Stimulated activated CD4-positive, alpha-beta T cell treated with anti-CD3 and anti-CD28 coated beads, Interleukin-2, amount 100 ng/mL, for 48 hours (primary cell): Measurements from ENCODE around the gene ZFPM1.
"Not testable (repeated sequence)": the region's sequence is repeated elsewhere in the genome, so short reads cannot be mapped to it uniquely, and the experiment has no call there.

Experiments used
- DNase-seq, 2 donors: peaks; one replicate each; pipeline ENCODE4 v3.0.0-alpha.2; 2020

Gene ZFPM1

DNA sequence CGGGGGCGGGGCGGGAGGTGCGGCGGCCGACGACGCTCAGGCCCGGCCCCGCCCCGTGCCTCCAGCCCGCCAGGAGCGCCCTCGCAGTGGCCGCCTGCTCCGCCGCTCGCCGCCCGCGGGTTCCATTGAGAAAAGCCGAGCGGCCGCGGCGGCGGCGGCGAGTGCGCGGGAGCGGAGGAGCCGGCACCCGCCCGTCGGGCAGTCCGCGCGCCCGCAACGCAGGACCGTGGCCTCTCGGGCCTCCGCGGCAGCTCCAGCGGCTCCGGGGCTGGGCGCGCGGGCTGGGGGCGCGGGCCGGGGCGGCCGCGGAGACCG is at the start of gene ZFPM1:
Gene ZFPM1, plus strand, starts transcription at position 64 of the 315 bp plus-strand sequence. CDS start 359 bp downstream, outside the sequence.
- DNase-seq: no peak

DNA sequence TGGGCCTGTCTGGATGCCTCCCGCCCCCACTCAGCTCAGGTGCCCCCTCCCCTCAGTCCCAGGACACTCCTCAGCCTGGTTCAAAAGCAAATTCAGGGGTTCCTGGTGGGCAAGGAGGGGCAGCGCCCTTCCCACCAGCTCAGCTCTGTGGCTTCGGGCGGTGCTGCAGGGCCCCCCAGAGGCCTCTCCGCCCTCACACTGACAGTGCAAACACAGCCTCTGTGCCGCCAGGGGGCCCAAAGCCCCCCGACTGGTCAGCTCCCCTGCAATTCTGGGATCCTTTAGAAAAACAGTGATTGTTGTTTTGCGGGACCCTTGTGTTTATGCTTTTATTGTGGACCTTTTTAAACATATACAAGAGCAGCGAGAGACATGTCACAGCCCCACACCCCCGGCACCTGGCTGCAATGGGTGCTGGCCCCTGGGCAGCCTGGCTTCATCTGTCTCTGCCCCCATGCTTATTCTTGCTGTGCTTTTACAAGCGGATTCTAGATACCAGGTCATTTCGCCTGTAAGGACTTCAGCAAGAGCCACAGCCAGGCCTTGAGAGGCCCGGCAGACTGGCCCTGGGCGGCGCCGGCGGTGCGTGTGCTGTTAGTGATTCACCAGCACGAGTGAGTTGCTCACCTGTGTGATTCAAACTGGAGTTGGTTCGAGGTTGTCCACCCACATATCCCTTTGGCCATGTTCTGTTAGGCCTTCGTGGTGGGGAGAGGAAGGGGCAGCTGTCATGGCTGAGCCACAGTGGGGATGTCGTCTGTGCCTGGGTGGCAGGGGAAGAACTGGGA is 49.1 kb upstream of the ZFPM1 start:
- DNase-seq: no peak

DNA sequence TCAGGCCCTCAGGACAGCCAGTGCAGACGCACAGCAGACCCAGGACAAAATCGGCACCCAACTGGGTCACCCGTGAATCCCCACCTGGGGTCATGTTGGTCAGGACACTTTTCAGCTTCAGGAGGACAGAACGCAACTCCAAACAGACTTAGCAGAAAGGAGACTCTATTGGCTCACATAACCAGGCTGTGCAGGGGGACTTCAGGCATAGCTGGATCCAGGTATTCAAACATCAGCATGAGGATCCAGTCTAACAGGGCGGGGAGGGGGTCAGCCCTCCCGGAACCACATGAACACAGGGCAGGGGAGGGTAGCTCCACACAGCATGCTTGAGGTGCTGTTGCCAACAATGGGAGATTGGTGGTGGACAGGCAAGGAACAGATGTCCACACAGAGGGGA is 48.3 kb upstream of the ZFPM1 start:
- no peak for DNase-seq

DNA sequence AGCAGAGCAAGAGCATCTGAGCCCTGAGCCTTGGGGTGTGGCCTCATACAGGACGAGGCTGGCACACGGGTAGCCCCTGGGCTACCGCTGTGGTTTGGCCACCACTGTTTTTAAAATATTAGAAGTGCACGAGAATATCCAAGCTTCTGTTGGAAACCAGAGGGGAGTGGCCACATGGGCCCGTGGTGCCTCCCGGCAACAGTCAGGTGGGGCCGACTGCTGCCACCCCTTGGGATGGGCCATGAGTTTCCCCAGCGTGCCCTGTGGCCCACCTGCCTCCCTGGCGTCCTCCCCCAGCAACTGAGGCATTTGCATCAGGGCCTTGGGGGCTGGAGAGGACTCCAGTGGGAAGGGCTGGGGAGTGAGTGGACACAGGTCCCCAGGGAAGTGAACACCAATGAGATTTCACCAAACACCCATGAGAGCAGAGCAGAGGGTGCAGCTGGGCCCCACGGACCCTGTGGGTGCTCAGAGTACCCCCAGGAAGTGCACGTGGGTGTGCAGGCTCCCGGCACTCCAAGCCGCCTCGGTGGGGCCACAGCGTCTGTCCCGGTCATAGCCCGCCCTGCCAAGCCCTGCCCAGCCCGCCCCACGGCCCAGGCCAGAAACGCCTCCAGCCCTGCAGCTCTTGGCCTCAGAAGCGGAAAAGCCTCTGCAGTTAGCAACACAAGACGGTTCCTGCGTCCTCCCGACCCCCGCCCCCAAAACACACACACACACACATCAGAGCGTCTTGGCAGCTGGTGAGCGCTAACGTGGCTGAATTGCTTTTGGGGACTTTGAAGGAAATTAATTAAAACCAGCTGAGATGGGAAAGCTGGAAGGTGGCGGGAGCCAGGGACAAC is 47.6 kb upstream of the ZFPM1 start:
- no peak for DNase-seq

DNA sequence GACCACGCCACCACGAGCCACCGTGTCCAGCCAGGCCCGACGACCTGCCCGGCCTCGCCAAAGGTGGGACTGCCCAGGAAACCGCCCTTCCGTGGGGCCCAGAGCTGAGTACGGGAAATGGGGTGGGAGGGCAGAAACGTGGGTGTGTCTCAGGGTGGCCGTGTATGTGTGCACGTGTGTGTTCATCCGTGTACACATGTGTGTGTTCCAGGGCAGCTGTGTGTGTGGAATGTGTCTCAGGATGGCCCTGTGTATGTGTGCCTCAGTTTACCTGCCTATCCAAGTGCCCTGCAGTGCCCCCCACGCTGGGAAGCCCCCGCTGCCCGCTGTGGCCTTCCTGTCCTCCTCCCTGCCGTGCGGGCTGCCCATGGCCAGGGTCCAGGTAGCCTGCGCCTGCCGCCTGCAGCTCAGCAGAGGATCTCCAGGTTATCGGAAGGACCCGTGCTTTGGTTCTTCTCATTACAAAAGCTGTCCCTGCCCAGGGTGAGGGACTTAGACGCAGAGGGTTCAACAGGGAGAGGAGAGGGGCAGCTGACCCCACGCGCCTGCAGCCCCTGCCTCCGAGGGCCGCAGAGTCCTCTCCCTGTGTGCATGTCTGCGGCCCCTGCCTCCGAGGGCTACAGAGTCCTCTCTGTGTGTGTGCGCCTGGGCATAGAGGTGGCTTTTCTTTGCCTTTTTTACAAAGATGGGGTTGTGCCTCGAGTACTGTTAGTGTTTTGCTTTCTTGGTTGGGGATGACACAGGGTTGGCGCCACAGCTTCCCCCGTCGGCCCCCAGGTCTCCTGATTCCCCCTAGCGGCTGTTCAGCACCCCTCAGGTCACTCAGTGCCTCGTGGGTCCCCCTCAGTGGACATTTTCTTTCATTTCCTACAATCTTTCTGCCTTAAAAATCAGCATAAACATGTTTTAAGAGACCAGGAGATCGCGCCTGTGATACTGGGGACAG is 46.7 kb upstream of the ZFPM1 start:
- DNase-seq: no peak

DNA sequence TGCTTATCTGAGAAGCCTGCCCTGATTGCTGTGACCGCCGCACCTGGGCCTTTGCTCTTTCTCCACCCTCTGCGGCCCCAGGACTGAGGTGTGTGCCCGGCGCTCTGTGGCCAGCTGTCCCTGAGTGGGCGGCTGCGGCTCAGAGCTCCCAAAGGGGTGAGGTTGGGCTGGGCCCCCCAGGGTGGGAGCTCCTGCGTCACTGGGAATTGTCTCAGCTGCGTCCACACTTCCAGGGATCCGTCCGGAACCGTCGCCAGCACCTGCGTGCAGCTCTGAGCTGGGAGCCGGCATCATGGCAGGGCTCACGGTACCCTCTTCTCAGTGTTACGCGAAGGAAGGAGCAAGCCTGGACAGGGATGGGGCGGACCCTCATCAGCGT is 46.0 kb upstream of the ZFPM1 start:
- no peak for DNase-seq

DNA sequence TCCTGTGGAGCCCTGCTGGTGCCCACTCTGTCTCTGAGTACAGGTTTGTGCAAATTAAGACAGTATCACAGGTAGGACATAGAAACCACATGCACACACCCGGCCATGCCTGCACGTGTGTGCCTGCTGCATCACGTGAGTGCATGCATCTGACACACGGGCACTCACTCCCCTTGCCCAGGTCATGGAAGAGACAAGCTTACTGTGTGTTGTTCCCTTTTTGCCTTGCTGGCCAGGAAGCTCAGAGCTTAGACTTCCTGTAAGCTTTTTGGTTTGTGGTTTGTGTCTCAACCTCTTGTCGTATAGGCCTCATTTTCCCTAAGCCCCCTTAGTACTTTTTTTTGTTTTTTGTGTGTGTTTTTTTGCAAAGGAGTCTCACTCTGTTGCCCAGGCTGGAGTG is 45.3 kb upstream of the ZFPM1 start:
- no peak for DNase-seq

DNA sequence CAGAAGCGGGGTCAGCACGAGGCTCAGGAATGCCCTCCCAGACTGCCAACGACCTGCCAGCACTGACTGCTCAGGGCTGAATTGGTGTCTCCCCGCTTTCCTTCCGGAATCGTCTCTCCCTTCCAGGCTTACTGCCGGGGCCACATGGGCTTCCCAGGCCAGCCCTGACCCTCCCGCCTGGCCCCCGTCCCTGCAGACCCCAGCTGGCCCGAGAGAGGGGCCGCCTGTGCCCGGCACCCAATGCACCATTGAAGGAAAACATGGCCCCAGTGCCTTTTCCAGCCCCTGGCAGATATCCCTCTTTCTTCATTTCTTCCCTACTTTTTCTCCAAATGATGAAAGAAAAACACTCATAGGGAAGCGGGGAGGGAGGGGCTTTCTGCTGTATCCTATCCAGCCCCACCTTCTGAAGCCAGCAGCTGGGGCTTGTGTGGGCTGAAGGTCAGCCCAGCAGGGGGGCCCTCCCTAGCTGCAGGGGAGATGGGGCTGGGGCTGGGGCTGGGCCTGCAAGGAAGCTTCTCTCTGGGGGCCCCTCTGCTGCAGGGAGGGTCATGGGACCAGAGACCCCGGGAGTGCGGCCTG is 44.4 kb upstream of the ZFPM1 start:
- DNase-seq: no peak

DNA sequence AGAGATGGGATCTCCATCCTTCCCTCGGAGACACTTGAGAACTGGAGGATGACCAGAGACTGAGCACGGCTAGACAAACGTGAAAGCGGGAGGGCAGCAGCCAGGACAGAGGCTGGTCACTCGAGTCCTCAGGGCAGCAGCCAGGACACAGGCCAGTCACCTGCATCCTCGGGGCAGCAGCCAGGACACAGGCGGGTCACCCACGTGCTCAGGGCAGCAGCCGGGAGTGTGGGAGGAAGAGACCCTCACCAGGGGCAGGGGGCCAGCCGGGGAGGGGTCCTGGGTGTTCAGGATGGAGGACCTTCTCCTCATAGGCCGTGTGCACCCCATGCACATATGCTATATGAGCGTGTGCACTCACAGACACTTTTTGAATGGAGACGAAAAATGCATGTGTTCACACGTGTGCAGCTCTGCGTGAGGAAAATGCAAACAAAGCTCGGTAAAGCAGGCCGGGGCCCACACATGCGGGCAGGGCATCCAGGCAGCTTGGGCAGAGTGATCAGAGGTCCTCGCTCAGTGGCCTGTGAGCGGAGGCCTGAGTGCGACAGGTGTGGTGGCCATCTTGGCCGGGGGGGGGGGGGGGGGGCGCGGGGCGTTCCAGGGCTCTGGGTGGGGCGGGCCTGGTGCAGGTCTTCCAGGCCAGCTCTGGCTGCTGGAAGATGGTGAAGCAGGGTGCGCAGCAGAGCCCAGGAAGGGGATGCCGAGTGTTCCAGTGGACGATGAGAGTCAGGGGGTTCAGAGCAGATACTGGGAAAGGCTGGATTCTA is 43.6 kb upstream of the ZFPM1 start:
- DNase-seq: no peak

DNA sequence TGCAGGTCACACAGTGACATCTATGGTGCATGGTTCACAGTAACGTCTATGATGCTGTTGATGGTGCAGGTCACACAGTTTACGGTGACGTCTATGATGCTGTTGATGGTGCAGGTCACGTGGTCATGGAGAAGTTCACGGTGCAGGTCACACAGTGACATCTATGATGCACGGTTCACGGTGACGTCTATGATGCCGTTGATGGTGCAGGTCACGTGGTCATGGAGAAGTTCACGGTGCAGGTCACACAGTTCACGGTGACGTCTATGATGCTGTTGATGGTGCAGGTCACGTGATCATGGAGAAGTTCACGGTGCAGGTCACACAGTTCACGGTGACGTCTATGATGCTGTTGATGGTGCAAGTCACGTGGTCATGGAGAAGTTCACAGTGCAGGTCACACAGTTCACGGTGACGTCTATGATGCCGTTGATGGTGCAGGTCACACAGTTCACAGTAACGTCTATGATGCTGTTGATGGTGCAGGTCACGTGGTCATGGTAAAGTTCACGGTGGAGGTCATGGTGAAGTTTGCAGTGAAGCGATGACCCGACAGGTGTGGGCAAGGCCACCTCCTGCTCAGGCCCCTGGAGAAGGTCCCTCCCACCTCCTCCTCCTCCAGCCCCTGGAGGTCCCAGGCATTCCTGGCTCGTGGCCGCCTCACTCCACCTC is 42.6 kb upstream of the ZFPM1 start:
- not testable (repeated sequence) for DNase-seq

DNA sequence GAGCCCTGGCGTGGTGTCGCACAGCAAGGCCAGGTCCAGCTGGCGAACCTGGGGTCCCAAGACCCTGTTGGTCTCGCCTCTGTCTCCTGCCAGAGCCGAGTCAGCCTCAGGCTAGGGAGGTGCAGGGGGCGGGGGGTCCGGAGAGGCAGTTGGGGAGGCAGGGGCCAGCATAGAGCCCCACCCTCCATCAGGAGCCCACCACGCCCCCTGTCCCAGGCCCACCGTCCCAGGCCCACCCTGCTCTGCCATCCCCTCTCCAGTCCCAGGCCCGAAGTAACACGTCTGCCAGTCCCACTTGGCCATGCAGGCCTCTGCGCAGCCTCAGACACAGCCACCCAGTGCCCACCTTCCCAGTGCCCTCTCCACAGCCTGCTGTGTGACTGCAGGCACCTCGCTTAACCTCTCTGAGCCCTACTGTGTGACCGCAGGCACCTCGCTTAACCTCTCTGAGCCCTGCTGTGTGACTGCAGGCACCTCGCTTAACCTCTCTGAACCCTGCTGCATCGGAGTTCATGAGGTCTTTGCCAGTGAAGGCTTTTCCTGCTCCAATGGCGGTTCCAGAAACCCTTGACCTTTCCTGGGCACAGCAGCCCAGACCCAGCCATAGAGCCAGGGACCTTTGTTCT is 41.0 kb upstream of the ZFPM1 start:
- DNase-seq: no peak

DNA sequence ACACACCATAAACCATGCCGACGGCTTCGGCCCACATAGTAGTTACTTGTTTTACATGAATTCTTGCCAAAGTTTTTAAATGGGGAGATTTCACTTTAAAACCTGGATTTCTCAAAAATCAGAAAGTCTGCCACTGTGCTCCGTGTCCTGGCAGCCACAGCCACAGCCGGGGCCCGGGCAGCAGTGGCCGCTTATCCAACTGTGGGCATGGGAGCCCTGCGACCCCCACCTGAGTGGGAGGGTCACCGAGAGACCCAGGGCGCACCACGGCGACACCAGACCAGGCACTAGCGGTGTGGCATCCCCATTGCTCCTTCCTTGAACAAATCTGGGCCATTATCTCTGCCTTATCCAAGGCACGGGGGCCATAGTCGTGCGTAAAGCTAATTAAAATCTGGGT is 40.3 kb upstream of the ZFPM1 start:
- DNase-seq: no peak

DNA sequence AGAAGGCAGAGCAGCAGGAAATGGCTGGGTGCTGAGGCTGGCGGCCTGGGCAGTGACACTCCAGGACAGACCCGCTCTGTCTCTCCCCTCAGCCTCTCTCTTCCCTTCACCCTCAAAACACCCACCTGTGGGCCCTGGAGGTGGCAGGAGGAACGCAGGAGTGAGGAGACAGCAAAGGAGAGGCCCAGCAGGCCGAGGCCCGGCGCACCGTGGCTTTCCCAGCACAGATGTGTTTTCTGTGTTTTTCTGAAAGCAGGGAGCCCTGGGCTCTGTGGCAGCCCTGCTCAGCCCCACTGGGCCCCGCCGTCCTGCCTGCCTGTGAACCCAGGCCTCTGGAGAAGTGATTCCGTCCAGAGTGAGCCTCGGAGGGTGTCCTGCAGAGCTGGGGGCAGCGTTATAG is 39.8 kb upstream of the ZFPM1 start:
- no peak for DNase-seq

DNA sequence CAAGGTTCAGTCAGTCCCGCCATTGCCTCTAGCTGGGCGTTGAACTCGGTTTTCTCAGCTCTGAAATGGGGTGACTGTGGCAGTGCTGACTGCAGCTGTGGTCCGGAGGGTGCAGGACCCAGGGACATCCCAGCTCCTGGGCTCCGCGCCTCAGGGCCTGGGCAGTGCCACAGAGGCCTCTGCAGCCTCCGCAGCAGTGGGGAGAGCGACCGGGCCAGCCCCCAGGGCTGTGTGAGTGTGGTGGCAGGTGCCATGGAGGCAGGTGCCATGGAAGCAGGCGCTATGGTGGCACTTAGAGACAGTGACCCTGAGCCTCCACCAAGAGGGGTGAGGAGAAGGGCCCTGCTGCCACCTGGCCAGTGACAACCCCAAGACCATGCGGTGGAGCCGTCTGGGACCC is 39.4 kb upstream of the ZFPM1 start:
- no peak for DNase-seq

DNA sequence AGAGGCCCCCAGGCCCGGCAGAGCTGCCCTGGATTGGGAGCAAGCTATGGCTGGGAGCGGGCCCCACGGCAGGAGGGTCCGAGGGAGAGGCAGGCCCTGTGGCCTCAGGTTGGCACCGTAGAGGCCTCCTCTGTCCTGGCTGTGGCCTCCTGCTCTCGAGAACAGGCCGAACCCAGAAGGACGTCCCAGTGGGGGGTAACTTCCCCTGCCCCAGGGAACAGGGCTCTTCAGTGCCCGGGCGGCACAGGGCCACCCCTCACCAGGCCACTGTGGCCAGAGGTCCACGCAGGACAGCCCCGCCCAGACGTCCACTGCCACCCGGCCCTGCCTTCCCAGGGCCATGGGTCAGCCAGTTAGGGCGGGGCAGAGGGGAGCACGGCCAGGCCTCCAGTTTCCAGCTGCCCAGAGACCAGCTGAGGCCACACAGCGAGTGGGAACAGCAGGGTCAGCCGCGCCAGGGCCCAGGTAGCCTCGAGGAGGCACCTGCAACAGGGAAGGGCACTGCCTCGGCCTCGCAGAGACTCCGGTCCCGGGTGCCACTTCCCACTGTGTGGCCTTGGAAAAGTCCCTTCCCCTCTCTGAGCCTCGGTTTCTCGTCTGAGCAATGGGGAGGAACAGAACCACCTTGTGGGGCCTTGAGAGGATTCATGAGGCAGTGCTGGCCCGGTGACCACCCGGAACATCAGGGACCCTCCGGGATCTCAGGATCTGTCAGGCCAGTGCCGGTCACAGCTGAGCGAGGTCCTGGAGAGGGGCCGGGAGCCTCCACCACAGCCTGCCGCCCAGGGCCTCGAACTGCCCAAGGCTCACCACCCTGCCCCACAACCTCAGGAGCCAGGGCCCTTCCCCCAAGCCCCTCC is 38.3 kb upstream of the ZFPM1 start:
- DNase-seq: no peak

DNA sequence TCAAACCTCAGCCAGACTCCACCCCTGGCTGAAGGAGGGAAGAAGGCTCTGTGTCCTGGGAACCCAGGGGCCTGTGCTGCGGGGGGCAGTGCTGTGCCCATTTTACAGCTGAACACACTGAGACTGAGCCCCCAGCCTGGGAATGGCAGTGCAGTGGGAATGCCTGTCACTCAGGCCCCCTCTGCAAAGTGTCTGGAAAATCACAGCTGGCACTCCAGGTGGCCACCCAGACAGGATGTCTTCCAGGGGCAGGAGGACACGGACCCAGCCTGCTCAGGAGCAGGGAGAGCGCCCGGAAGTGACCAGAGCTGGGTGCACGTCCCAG is 37.7 kb upstream of the ZFPM1 start:
- DNase-seq: no peak

DNA sequence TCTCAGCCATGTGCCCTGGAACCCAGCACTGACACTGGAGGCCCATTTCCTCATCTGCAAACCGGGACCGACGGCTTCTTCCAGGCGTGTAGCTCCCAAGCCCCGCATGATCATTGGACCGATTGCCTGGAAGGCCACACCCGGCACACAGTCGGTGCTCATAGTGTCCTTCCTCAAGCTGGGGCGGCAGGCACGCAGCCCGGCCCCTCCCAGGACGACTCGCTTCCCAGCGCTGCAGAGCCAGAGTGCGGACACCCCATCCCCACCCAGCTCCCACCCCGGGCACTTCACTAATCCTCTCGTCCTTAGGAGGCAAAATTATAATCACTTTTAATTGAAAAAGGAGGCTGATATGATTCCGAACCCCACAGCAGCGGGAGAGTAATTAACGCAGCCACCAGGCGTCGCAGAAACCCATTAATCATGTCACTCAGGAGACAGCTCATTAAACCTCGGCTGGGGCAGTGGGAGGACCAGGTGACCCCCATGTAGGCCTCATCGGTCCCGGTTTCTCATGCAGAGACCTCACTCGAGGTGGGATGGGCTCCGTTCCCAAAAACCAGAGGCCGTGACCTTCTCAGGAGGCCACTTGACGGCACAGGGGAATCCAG is 37.3 kb upstream of the ZFPM1 start:
- DNase-seq: no peak

DNA sequence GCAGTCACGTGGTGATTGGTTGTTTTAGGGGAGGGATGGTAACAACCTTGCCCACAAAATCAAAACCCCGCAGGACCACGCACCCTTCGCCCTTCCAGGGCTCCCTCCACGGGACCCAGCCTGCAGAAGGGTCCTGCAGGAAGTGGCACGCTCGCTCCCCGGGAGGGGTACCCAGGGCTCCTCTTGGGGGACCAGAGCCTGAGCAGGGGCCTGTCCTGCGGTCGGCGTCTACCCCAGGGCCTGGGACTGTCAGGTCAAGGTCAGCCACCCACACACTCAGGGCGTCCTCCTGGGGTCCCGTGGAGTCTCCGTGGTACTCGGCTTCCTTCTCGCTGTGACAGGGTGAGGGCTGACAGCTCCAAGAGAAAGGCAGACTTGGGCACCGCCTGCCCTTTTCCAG is 36.4 kb upstream of the ZFPM1 start:
- no peak for DNase-seq

DNA sequence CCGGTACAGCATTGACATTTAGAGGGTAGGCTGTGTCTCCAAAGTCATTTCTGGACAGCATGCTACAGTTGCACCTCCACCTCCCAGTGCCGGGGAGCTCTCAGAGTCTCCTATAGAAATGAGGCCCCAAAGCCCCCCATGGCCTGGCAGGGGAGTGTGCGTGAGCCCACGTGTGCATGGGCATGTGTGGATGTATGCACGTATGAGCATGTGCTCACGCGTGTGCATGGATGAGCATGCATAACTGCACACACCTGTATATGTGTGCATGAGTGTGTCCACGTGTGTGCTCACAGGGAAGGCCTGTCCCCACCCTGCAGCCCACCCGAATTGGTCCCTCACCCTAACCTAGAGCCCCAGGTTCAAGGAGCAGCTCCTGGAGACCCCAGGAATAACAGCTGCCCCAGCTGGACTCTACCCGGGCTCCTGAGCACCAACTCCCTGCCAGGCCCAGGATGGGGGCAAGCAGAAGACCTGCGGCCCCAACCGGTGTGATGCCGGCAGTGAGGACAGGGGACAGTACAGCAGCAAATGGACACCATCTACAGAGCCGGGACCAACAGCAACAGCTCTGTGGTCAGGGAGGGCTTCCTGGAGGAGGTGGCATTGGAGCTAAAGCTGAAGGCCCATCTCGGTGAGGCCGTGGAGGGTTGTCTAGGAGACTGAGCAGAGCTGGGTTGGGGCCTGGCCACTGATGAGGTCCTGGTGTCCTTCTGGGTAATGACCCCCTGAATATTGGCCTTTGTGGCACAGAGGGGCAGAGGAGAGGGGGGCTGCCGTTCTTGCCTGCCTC is 35.2 kb upstream of the ZFPM1 start:
- DNase-seq: no peak
